Neural progenitor cell (in vitro differentiated cells): ENCODE results near the gene NUBP2. TPM values are rescaled to one million over a fixed set of nuclear protein-coding genes. Genes with fewer than 3 reads are reported as not detected.

ENCODE experiments used
- DNase-seq: peaks from one replicate; pipeline ENCODE4 v3.0.0-alpha.2; 2016; ENCODE audit warnings: low spot score
- H2AFZ ChIP-seq: fragments of 200-600 bp; sonication (generic); replicated peaks from 2 replicates; pipeline ENCODE4 v1.6.1; 2016; ENCODE audit warnings: antibody characterized with exemption
- H3F3A ChIP-seq: fragments of 200-600 bp; sonication (generic); 2 replicates; pipeline ENCODE4 v1.6.1; 2016; ENCODE audit warnings: antibody characterized with exemption, low read depth
- H3K27ac ChIP-seq: fragments of 200-600 bp; sonication (generic); 2 replicates; pipeline ENCODE4 v1.5.1; 2016; ENCODE audit warnings: mild to moderate bottlenecking
- H3K27me3 ChIP-seq: fragments of 200-600 bp; sonication (generic); 2 replicates; pipeline ENCODE4 v1.6.1; 2016; ENCODE audit warnings: mild to moderate bottlenecking, moderate library complexity
- H3K36me3 ChIP-seq: fragments of 200-600 bp; sonication (generic); 2 replicates; pipeline ENCODE4 v1.5.1; 2016
- H3K4me1 ChIP-seq: fragments of 200-600 bp; sonication (generic); 2 replicates; pipeline ENCODE4 v1.6.1; 2016; ENCODE audit warnings: mixed run types
- H3K4me2 ChIP-seq: fragments of 200-600 bp; sonication (generic); 2 replicates; pipeline ENCODE4 v1.6.1; 2016
- H3K4me3 ChIP-seq: fragments of 200-600 bp; sonication (generic); 2 replicates; pipeline ENCODE4 v1.5.1; 2016
- H3K79me2 ChIP-seq: fragments of 200-600 bp; sonication (generic); 2 replicates; pipeline ENCODE4 v1.6.1; 2016; ENCODE audit warnings: low read depth
- H3K9ac ChIP-seq: fragments of 200-600 bp; sonication (generic); 2 replicates; pipeline ENCODE4 v1.6.1; 2016
- H3K9me3 ChIP-seq: fragments of 200-600 bp; sonication (generic); 2 replicates; pipeline ENCODE4 v1.5.1; 2016; ENCODE audit warnings: low read depth
- H4K20me1 ChIP-seq: fragments of 200-600 bp; sonication (generic); 2 replicates; pipeline ENCODE4 v1.6.1; 2016; ENCODE audit warnings: low read depth
- H3K27ac Mint-ChIP-seq: 3 replicates; pipeline ENCODE4 v1.8.0; 2021; ENCODE audit warnings: mixed read lengths
- H3K27me3 Mint-ChIP-seq: 2 replicates; pipeline ENCODE4 v1.8.0; 2022; ENCODE audit warnings: low read depth, mild to moderate bottlenecking, inconsistent platforms, moderate library complexity, mixed read lengths; ENCODE audit not compliant: insufficient read depth
- H3K36me3 Mint-ChIP-seq: 3 replicates; pipeline ENCODE4 v1.8.0; 2021; ENCODE audit warnings: mixed read lengths
- H3K4me1 Mint-ChIP-seq: 3 replicates; pipeline ENCODE4 v1.8.0; 2021; ENCODE audit warnings: mixed read lengths
- H3K4me3 Mint-ChIP-seq: 3 replicates; pipeline ENCODE4 v1.8.0; 2021; ENCODE audit warnings: mild to moderate bottlenecking, moderate library complexity, mixed read lengths
- H3K9me3 Mint-ChIP-seq: 3 replicates; pipeline ENCODE4 v1.8.0; 2020; ENCODE audit warnings: mixed read lengths
- CTCF ChIP-seq: fragments of 200-600 bp; sonication (generic); IDR thresholded peaks from 2 replicates; pipeline ENCODE4 v1.5.1; 2017; ENCODE audit warnings: antibody characterized with exemption, mild to moderate bottlenecking
- EZH2 ChIP-seq: fragments of 200-600 bp; sonication (generic); IDR thresholded peaks from 2 replicates; pipeline ENCODE4 v1.6.1; 2017; ENCODE audit warnings: antibody characterized with exemption, mild to moderate bottlenecking, moderate library complexity
- EZH2phosphoT487 ChIP-seq: fragments of 200-600 bp; sonication (generic); IDR thresholded peaks from 2 replicates; pipeline ENCODE4 v1.6.1; 2017; ENCODE audit warnings: antibody characterized with exemption
- total RNA-seq: library from RNA; depleted of rRNA; stranded (reverse); fragments of >200 nt; gene quantifications from 2 replicates; pipeline ENCODE4 v1.2.3, GENCODE V29; 2015; ENCODE audit warnings: low replicate concordance

The NUBP2 gene
- total RNA-seq, 1 donor from 2014 or later = 22.8 TPM

GRCh38 chr16:1820096-1820945 lies 37.6 kb downstream of the NUBP2 start:
- Histone ChIP-seq H3K27me3 (no peaks in the 10 kb centered on the region), H4K20me1 (peaks cover 18% of the 10 kb centered on the region), H3K79me2 (peaks cover 3% of the 10 kb centered on the region), H3F3A (peaks cover 6% of the 10 kb centered on the region), H3K36me3 (no peaks in the 10 kb centered on the region), H3K4me2 (no peak overlapping the region), H3K9ac (no peak overlapping the region), H3K9me3 (no peaks in the 10 kb centered on the region), H2AFZ (no peak overlapping the region), H3K4me3 (no peak overlapping the region), H3K27ac (no peak overlapping the region), H3K4me1 (no peaks in the 10 kb centered on the region)
- H3K4me1 Mint-ChIP-seq = peaks cover 3% of the 10 kb centered on the region
- H3K27ac Mint-ChIP-seq = no peak overlapping the region
- H3K36me3 Mint-ChIP-seq = peaks cover 2% of the 10 kb centered on the region
- no peaks in the 10 kb centered on the region for H3K27me3 Mint-ChIP-seq
- DNase-seq = no peak
- TF ChIP-seq EZH2 = no peak
- no peak for TF ChIP-seq EZH2phosphoT487
- no peak for TF ChIP-seq CTCF
- H3K9me3 Mint-ChIP-seq = no peaks in the 10 kb centered on the region
- no peak overlapping the region for H3K4me3 Mint-ChIP-seq

DNA sequence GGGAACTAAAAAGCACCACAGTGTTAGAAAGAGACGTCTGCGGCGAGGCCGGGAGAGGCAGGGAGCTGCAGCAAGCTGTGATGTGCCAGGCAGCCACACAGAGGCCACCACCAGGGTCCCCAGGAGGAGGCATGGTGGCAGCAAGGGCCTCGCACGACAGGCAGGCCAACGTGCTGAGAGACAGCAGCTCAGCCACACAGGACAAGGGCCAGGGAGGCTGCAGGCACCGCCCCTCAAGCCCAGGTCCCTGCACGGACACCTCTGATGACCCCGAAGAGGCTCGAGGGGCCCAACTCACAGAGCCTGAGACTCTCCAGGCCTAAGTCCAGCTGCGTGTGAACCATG lies 38.2 kb downstream of the NUBP2 start:
- peaks cover 24% of the 10 kb centered on the region for H4K20me1 ChIP-seq
- DNase-seq = no peak
- H3K4me3 Mint-ChIP-seq = no peak overlapping the region

DNA sequence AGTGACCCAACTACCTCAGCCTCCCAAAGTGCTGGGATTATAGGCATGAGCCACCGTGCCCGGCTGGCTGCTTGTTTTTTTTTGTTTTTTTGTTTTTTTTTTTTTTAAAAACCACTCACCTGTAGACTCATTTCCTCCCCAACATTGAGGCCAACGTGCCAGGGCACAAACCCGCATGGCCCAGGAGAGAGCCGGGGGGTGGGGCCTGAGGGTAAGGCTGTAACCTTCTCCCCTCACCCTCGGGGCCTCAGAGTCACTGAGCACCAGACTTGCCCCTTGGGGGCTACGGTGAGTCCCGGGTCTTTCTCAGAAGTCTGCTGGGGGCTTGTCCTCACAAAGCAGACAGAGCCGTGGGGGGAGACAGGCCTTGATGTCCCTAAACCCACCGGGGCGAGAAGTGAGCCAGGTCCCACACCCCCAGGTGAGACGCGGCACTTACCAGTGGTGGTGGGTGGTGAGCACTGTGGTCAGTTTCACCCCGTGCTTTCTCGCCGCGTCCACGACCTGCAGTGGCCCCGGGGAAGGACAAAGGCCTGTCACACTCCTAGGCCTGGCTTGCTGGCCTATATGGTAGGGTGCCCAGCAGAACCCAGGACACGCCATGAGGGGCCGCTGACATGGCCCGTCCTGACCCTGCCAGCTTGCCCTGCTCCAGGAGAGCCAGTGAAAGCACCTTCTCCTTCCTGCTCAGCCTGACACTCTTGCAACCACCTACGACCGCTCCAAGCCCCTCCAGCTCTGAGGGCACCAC lies 39.3 kb downstream of the NUBP2 start:
- Histone ChIP-seq H4K20me1 (peaks cover 24% of the 10 kb centered on the region), H3F3A (peaks cover 13% of the 10 kb centered on the region), H3K79me2 (peaks cover 9% of the 10 kb centered on the region), H3K4me3 (no peak overlapping the region), H3K9me3 (no peaks in the 10 kb centered on the region), H3K36me3 (no peaks in the 10 kb centered on the region), H2AFZ (no peak overlapping the region), H3K4me1 (peaks cover 3% of the 10 kb centered on the region), H3K27me3 (no peaks in the 10 kb centered on the region), H3K9ac (no peak overlapping the region), H3K27ac (no peak overlapping the region), H3K4me2 (no peak overlapping the region)
- H3K9me3 Mint-ChIP-seq = no peaks in the 10 kb centered on the region
- no peaks in the 10 kb centered on the region for H3K27me3 Mint-ChIP-seq
- DNase-seq = no peak
- no peak overlapping the region for H3K27ac Mint-ChIP-seq
- peaks cover 8% of the 10 kb centered on the region for H3K4me1 Mint-ChIP-seq
- H3K36me3 Mint-ChIP-seq = no peaks in the 10 kb centered on the region
- TF ChIP-seq CTCF (no peak), EZH2phosphoT487 (no peak), EZH2 (no peak)
- H3K4me3 Mint-ChIP-seq = no peak overlapping the region

More for the DNA sequence above, 38.2 kb downstream of the NUBP2 start:
- H3K27me3 ChIP-seq = no peaks in the 10 kb centered on the region
- no peak overlapping the region for H3K9ac ChIP-seq
- no peak for TF ChIP-seq EZH2phosphoT487
- TF ChIP-seq CTCF = no peak
- no peak for TF ChIP-seq EZH2
- Mint-ChIP-seq H3K4me1 (peaks cover 8% of the 10 kb centered on the region), H3K27ac (no peak overlapping the region), H3K27me3 (no peaks in the 10 kb centered on the region), H3K36me3 (no peaks in the 10 kb centered on the region), H3K9me3 (no peaks in the 10 kb centered on the region)
- peaks cover 9% of the 10 kb centered on the region for H3K79me2 ChIP-seq
- H3K9me3 ChIP-seq = no peaks in the 10 kb centered on the region
- peaks cover 10% of the 10 kb centered on the region for H3F3A ChIP-seq
- no peak overlapping the region for H3K27ac ChIP-seq
- H3K4me2 ChIP-seq = no peak overlapping the region
- H2AFZ ChIP-seq = no peak overlapping the region
- no peaks in the 10 kb centered on the region for H3K36me3 ChIP-seq
- no peak overlapping the region for H3K4me3 ChIP-seq
- peaks cover 3% of the 10 kb centered on the region for H3K4me1 ChIP-seq
